ENCODE measurements around the gene PDE6B. TPM values are rescaled to one million over a fixed set of nuclear protein-coding genes. Genes with fewer than 3 reads are reported as not detected.

The PDE6B gene
- total RNA-seq, 1 donor from 2014 or later = 0.27 TPM

DNA sequence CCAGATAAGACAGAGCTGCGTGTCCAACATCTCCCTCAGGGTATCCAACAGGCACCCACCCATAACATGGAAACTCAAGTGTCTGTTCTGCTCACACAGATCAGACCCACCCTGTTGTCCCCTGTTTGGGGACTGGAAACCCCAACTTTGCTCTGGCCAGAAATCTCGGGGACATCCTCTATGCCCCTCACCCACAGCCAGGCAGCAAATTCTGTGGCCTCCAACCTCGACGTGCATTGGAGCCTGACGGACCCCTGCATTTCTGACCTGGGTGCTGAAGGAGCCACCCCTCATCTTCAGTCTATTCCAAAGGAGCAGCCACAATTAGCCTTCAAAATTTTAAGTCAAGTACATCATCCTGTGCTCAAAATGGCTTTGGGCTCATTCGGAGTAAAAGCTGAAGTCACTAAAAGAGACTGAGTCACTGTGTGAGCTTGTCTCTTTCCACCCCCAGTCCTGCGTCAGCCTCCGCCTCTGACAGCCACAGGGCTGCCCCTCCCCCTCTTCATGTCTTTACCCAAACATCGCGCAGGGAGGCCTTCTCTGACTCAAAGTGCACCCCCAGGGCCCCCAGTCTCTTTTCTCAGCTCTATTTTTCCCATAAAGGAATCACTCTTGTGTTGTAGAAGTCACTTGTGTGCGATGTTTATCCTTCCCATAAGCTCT, 24.4 kb upstream of the PDE6B start:
- no peak for DNase-seq (ENCODE audit: low read depth)

- no peak for DNase-seq (ENCODE audit: low read depth)
Measured at GRCh38 chr4:601612-602558, 23.5 kb upstream of the PDE6B start.

- DNase-seq (ENCODE audit: low read depth) = peak; percentile 60
Measured at GRCh38 chr4:602559-602942, 22.8 kb upstream of the PDE6B start.

GRCh38 chr4:604131-604530, 21.2 kb upstream of the PDE6B start:
- peak; percentile 59 for DNase-seq (ENCODE audit: low read depth)

DNA sequence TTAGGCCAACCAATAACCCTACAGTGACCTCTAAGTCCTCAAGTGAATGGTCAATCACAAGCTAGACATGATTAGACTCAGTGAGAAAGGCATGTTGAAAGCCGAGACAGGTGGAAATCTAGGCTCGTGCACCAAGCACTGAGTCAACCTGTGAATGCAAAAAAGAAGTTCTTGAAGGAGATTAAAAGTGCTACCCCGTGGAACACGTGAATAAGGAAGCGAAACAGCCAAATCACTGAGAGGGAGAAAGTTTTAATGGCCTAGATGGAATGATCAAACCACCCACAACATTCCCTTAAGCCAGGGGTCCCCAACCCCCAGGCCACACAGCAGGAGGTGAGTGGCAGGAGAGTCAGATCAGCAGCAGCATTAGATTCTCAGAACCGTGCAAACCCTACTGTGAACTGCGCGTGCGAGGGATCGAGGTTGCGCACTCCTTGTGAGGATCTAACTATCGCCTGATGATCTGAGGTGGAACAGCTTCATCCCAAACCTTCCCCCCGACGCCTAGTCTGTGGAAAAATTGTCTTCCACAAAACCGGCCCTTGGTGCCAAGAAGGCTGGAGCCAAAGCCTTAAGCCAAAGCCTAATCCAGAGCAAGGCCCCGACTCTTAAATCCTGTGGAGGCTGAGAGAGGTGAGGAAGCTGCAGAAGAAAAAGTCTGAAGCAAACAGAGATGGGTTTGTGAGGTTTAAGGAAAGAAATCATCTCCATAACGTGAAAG, 19.5 kb upstream of the PDE6B start:
- DNase-seq (ENCODE audit: low read depth) = no peak

DNA sequence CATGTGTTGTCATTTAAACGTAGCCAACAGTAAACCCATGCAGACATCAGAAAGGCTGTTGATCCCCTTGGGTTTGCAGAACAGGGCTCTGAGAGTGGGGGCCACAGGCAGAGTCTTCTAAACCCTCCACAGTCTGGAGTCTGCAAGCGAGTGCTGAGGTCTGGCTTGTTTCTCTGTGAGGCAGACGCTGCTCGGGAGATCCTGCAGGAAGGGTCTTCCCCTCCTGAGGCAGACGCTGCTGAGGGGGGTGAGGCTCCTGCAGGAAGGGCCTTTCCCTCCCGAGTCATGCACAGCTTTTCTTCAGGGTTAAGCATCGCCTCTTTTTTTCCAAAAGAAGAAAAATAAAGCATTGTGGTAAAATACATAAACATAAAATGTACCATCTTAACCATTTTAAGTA, 17.1 kb upstream of the PDE6B start:
- DNase-seq (ENCODE audit: low read depth) = no peak

- no peak for DNase-seq (ENCODE audit: low read depth)
Measured at GRCh38 chr4:609400-610050, 15.8 kb upstream of the PDE6B start.

- peak; percentile 93 for DNase-seq (ENCODE audit: low read depth)
Measured at GRCh38 chr4:610411-611261, 14.7 kb upstream of the PDE6B start.

DNA sequence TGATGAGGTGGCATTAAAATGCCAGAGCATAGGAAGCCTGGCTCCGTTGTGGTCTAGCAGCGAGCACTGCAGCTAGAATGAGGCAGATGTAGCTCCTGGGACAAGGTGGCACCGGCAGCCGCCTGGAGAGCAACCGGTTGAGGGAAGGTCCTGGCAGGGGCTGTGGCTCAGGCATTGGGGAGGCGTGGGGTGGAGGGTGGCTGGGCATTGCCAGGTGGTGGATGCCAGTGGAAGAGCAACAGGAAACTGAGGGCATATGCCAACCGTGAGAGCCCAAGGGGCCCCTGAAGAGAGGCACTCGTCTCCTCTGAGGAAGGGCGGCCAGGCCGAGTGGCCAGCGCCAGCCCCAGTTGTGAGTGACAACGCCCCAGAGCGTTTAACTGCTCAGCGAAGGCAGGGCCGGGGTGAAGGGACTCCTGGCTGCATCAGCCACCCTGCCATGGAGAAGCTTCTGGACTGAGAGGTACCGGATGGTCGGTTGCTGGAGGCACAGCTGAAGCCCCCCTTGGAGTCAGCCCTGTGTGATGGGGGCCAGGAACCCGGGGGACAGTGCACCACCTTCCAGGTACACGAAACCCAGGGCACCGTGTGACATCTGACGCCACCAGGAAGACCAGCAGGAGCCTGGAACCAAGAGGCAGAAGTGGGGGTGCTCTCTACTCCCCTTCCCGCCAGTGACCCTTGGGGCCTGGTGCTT, 13.2 kb upstream of the PDE6B start:
- DNase-seq (ENCODE audit: low read depth) = no peak

- no peak for DNase-seq (ENCODE audit: low read depth)
Measured at GRCh38 chr4:612749-613125, 12.6 kb upstream of the PDE6B start.

GRCh38 chr4:613126-613525, 12.2 kb upstream of the PDE6B start:
- no peak for DNase-seq (ENCODE audit: low read depth)

GRCh38 chr4:616091-616490, 9.3 kb upstream of the PDE6B start:
- DNase-seq (ENCODE audit: low read depth) = no peak

DNA sequence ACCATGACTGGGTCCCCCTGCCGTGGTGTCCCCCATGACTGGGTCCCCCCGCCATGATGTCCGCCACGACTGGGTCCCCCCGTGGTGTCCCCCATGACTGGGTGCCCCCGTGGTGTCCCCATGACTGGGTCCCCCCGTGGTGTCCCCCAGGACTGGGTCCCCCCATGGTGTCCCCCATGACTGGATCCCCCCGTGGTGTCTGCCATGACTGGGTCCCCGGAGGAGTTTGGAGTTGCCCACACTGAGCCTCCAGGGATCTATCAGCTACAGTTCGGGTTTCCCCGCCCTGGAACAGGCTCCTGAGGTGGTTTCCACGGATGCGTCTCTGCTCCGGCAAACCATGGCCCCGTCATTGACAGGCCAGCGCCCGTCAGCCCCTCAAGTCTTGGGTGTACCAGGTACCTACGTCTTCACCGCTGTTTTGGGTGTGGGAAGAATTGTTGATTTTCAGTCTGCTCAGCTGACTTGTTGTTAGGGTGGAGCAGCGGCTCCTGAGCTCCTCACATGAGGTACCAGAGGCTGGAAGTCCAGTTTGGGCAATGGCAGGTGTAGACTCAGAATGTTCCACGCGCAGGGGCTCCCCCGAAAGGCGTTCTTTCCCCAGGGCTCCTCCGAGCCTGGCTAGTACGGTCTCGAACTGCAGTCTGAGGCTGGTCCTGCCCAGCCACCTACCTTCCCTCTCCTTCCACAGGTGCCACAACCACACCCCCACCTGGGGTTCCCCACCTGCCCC, 8.3 kb upstream of the PDE6B start:
- DNase-seq (ENCODE audit: low read depth) = no peak

GRCh38 chr4:617644-618641, 7.4 kb upstream of the PDE6B start:
- DNase-seq (ENCODE audit: low read depth) = no peak

- DNase-seq (ENCODE audit: low read depth) = no peak
Measured at GRCh38 chr4:620201-620600, 5.2 kb upstream of the PDE6B start.

- no peak for DNase-seq (ENCODE audit: low read depth)
Measured at GRCh38 chr4:620851-621261, 4.5 kb upstream of the PDE6B start.

DNA sequence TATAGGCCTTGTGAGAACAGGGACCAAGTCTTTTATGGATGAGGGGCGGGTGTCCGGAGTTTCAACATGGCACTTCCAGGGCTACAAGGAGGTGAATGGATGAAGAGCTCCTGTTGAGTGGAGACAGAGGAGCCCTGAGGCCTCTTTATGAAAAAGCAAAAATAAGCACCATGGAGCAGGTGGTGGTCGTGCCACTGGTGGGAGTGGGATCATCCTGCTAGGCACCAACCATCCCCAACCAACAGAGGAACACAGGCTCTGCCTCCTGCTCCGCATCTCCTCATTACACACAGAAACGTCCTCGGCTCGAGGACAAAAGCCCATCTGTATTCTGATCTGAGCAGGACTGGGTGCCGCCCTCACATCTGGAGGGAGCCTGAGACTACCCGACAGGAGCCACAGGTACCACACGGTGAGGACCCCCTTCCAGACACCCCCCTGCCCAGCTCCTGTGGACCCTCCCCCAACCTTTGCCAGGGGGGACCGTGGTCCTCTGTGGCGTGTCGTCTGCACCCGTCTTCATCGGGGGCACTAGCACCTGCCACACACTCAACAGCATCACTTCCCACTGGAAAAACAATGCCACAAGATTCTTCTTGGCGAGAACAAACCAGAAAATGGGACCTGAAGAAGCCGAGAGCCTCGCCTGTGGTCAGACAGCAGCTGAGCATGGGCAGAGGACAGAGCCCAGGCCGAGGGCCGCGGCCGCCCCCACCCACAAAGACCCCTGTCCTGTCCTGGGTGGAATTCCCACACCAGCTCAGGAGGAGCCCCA, 3.9 kb upstream of the PDE6B start:
- DNase-seq (ENCODE audit: low read depth) = peak; percentile 46
